Prostate gland (tissue), 2 donors: ENCODE data around the gene KRT39.

Source experiments
- CTCF ChIP-seq, 4 experiments: fragments of 200-600 bp in 2 of 4; fragments of 450-650 bp in 2 of 4; sonication (generic) in 2 of 4; IDR thresholded peaks; 1 replicate in 3 of 4; 2 replicates in 1 of 4; pipeline ENCODE4 v1.5.1; 2016 to 2019; ENCODE audit warnings: antibody characterized with exemption in 4 of 4, mild to moderate bottlenecking in 2 of 4, moderate library complexity in 2 of 4
- POLR2A ChIP-seq: fragments of 450-650 bp; IDR thresholded peaks from one replicate; pipeline ENCODE4 v1.6.1; 2016; ENCODE audit warnings: antibody characterized with exemption, mild to moderate bottlenecking

GRCh38 chr17:40986920-40987319, 20.2 kb upstream of the KRT39 start:
- TF ChIP-seq POLR2A (no peak), CTCF (IDR thresholded peaks at IDR 0.05) (no peak)
